ENCODE data around the gene PSMA5.
"Not testable (repeated sequence)": the region's sequence is repeated elsewhere in the genome, so short reads cannot be mapped to it uniquely, and the experiment has no call there.

GRCh38 chr1:109473284-109474057, 47.2 kb upstream of the PSMA5 start:
- not testable (repeated sequence) for TF ChIP-seq CTCF (conservative IDR thresholded peaks at IDR 0.05; ENCODE audit: low read length); EZH2phosphoT487 (IDR thresholded peaks at IDR 0.05; ENCODE audit: borderline replicate concordance)

All from Loucy (cell line).